Activated naive CD4-positive, alpha-beta T cell treated with anti-CD3 and anti-CD28 coated beads, Interleukin-2, amount 50 U/mL, for 24 hours (primary cell): ENCODE results near the gene LRRC37A.
A peak's percentile ranks its signal among the peaks of the same experiment; 100 is the strongest.
"Not testable (repeated sequence)": the region's sequence is repeated elsewhere in the genome, so short reads cannot be mapped to it uniquely, and the experiment has no call there.

ENCODE experiments used
- H3K27ac Mint-ChIP-seq: one replicate; pipeline ENCODE4 v1.8.0; 2021; ENCODE audit warnings: mild to moderate bottlenecking, mixed read lengths
- H3K27me3 Mint-ChIP-seq: one replicate; pipeline ENCODE4 v1.8.0; 2021; ENCODE audit warnings: mixed read lengths
- H3K36me3 Mint-ChIP-seq: one replicate; pipeline ENCODE4 v1.8.0; 2021; ENCODE audit warnings: mixed read lengths
- H3K4me1 Mint-ChIP-seq: one replicate; pipeline ENCODE4 v1.8.0; 2021; ENCODE audit warnings: mixed read lengths
- H3K4me3 Mint-ChIP-seq: one replicate; pipeline ENCODE4 v1.8.0; 2021; ENCODE audit warnings: mild to moderate bottlenecking, mixed read lengths
- H3K9me3 Mint-ChIP-seq: one replicate; pipeline ENCODE4 v1.8.0; 2021; ENCODE audit warnings: mixed read lengths

The LRRC37A gene

GRCh38 chr17:46294831-46295230 is at the start of gene LRRC37A:
TSS of gene LRRC37A (plus strand) at chr17:46295131. CDS start at chr17:46295134, 3 bp downstream.
- not testable (repeated sequence) for H3K4me3 Mint-ChIP-seq, H3K4me1 Mint-ChIP-seq, H3K27me3 Mint-ChIP-seq, H3K27ac Mint-ChIP-seq, H3K36me3 Mint-ChIP-seq, H3K9me3 Mint-ChIP-seq

DNA sequence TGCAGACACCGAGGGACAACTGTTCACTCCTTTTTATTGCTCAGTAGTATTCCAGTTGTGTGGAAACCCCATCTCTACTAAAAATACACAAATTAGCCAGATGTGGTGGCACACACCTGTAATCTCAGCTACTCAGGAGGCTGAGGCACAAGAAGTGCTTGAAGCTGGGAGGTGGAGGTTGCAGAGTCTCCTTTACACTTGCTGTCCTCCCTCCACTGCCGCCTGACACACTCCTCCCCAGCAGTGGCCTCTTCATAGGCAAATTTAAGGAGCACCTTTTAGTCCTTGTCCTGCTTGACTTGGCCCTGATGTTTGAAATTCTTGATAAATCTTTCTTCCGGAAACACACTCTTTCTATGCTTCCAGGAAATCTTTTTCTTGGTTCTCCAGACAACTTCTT is 45.8 kb upstream of the LRRC37A start:
- not testable (repeated sequence) for H3K27me3 Mint-ChIP-seq, H3K36me3 Mint-ChIP-seq

DNA sequence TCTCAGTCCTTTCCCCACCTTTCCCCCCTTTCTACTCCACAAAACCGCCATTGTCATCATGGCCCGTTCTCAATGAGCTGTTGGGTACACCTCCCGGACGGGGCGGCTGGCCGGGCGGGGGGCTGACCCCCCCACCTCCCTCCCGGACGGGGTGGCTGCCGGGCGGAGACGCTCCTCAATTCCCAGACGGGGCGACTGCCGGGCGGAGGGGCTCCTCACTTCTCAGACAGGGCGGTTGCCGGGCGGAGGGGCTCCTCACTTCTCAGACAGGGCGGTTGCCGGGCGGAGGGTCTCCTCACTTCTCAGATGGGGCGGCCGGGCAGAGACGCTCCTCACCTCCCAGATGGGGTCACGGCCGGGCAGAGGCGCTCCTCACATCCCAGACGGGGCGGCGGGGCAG is 42.1 kb upstream of the LRRC37A start:
- H3K4me3 Mint-ChIP-seq, H3K9me3 Mint-ChIP-seq, H3K36me3 Mint-ChIP-seq, H3K27ac Mint-ChIP-seq, H3K4me1 Mint-ChIP-seq, H3K27me3 Mint-ChIP-seq: not testable (repeated sequence)

More for the DNA sequence above, 45.8 kb upstream of the LRRC37A start:
- not testable (repeated sequence) for H3K4me3 Mint-ChIP-seq, H3K4me1 Mint-ChIP-seq, H3K9me3 Mint-ChIP-seq, H3K27ac Mint-ChIP-seq

GRCh38 chr17:46253722-46254121 is 41.2 kb upstream of the LRRC37A start:
- H3K4me1 Mint-ChIP-seq, H3K27me3 Mint-ChIP-seq, H3K27ac Mint-ChIP-seq, H3K4me3 Mint-ChIP-seq, H3K36me3 Mint-ChIP-seq, H3K9me3 Mint-ChIP-seq: not testable (repeated sequence)

DNA sequence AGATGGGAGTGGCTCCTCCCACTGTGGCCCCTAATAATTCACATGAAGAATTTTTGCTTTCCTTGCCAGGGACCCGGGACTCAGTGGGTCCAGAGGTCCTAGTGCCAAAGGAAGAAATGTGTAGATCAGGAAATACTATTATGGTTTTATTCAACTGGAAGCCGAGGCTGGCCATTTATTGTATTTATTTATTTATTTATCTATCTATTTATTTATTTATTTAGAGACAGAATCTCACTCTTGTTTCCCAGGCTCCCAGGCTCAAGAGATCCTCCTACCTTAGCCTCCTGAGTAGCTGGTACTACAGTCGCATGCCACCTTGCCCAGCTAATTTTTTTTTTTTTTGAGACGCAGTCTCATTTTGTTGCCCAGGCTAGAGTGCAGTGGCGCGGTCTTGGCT is 40.7 kb upstream of the LRRC37A start:
- not testable (repeated sequence) for H3K4me1 Mint-ChIP-seq, H3K36me3 Mint-ChIP-seq, H3K27me3 Mint-ChIP-seq, H3K27ac Mint-ChIP-seq, H3K9me3 Mint-ChIP-seq, H3K4me3 Mint-ChIP-seq

DNA sequence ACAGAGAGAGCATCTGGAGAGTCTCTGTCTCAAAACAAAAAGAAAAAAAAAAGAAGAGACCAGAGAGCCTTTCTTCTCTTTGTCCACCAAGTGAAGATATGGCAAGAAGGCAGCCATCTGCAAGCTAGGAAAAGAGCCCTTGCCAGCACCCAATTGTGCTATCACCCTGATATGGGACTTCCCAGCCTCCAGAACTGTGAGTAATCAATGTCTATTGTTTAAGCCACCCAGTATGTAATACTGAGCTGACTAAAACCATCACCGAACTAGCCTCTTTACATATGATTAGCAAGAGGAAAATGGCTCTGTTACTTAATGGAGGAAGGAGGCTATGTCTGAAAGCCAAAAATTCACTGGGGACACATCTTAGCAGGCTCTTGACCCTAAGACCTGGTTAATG is 38.6 kb upstream of the LRRC37A start:
- not testable (repeated sequence) for H3K4me3 Mint-ChIP-seq, H3K27me3 Mint-ChIP-seq, H3K4me1 Mint-ChIP-seq, H3K9me3 Mint-ChIP-seq, H3K27ac Mint-ChIP-seq, H3K36me3 Mint-ChIP-seq

- Mint-ChIP-seq H3K27ac (peak overlapping the region; percentile 30), H3K4me1 (peaks cover 20% of the 10 kb centered on the region), H3K4me3 (peak overlapping the region; percentile 85)
- not testable (repeated sequence) for H3K27me3 Mint-ChIP-seq, H3K9me3 Mint-ChIP-seq, H3K36me3 Mint-ChIP-seq
Measured at GRCh38 chr17:46259845-46260661, 34.9 kb upstream of the LRRC37A start.

- no peak overlapping the region for H3K27ac Mint-ChIP-seq
- H3K4me1 Mint-ChIP-seq = peaks cover 36% of the 10 kb centered on the region
- H3K4me3 Mint-ChIP-seq = no peak overlapping the region
- H3K36me3 Mint-ChIP-seq = no peaks in the 10 kb centered on the region
- no peaks in the 10 kb centered on the region for H3K27me3 Mint-ChIP-seq
- H3K9me3 Mint-ChIP-seq = no peaks in the 10 kb centered on the region
Measured at GRCh38 chr17:46262271-46262670, 32.7 kb upstream of the LRRC37A start.

GRCh38 chr17:46264456-46265198 is 30.3 kb upstream of the LRRC37A start:
- H3K36me3 Mint-ChIP-seq = no peaks in the 10 kb centered on the region
- peaks cover 46% of the 10 kb centered on the region for H3K4me1 Mint-ChIP-seq
- peak overlapping the region; percentile 92 for H3K4me3 Mint-ChIP-seq
- no peaks in the 10 kb centered on the region for H3K27me3 Mint-ChIP-seq
- H3K27ac Mint-ChIP-seq = peak overlapping the region; percentile 66
- no peaks in the 10 kb centered on the region for H3K9me3 Mint-ChIP-seq

DNA sequence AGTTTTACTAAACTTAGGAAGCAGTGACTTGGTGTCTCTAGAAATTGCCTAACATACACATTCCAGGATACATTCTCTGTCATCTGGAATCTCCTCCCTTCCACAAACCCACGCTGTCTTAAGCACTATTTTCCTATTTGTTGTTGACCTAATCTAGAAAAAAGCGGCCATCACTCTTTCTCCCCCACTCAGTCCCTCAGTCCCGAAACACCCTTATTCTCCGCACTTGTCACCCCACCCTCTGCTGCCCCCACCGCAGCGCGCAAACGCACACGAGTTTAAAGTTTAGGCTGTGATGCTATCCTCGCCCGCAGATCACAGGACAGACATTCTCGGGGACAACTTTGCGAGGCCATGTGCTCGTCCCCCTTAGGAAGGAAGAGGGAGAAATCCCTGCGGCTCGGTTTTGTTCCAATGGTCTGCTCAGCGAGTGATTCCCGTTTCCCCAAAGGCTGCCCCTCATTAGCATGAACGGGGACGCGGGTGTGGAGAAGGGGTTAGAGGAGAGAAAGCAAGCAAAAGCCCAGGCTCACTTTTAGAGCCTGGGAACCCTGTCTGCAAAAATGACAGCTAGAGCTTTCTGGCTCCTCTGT is 28.8 kb upstream of the LRRC37A start:
- not testable (repeated sequence) for H3K36me3 Mint-ChIP-seq, H3K9me3 Mint-ChIP-seq, H3K27me3 Mint-ChIP-seq
- Mint-ChIP-seq H3K4me1 (peaks cover 38% of the 10 kb centered on the region), H3K27ac (peak overlapping the region; percentile 93), H3K4me3 (peak overlapping the region; percentile 92)

DNA sequence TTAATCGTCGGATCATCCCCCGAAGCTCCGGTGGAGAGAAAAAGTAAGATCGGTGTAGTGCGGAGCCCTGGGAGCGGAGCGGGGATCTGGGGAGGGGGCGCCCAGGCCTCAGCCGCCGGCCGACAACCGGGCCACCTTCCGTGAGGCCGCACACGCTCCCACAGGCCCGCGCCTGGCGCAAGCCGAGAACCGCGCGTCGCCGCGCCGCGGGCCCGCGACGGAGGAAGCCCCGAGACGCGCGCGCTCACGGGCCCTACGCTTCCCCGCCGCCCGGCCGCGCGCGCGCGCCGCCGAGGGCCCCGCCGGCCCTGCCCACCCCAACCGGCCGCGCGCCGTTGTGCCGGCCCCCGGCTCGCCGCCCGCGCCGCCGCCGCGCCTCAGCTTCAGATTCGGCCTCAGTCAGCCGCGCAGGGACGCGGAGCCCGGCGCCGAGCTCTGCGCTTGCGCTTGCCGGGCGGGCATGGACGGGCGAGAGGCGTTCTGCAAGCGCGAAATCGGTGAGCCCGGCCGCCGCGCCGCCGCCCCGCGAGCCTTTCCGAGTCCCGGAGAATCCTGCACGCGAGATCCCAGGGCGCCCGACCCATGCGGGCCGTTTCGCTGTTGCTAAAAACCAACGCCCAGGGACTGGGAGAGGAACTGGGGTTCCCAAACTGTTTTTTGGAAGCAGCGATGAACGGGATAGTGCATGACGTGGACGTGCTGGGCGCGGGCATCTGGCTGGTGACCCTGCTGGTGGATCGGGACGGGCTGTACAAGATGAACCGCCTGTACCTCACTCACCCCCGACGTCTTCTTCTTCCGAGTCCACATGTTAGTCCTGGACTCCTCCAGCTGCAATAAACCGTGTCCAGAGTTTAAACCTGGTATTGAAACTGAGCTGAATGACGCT is 28.0 kb upstream of the LRRC37A start:
- H3K4me3 Mint-ChIP-seq = peak overlapping the region; percentile 93
- no peaks in the 10 kb centered on the region for H3K27me3 Mint-ChIP-seq
- peak overlapping the region; percentile 93 for H3K27ac Mint-ChIP-seq
- no peaks in the 10 kb centered on the region for H3K9me3 Mint-ChIP-seq
- H3K36me3 Mint-ChIP-seq = no peaks in the 10 kb centered on the region
- peaks cover 38% of the 10 kb centered on the region for H3K4me1 Mint-ChIP-seq

GRCh38 chr17:46270032-46270431 is 24.9 kb upstream of the LRRC37A start:
- peaks cover 26% of the 10 kb centered on the region for H3K4me1 Mint-ChIP-seq
- no peak overlapping the region for H3K4me3 Mint-ChIP-seq
- no peaks in the 10 kb centered on the region for H3K27me3 Mint-ChIP-seq
- no peaks in the 10 kb centered on the region for H3K36me3 Mint-ChIP-seq
- no peaks in the 10 kb centered on the region for H3K9me3 Mint-ChIP-seq
- H3K27ac Mint-ChIP-seq = no peak overlapping the region

DNA sequence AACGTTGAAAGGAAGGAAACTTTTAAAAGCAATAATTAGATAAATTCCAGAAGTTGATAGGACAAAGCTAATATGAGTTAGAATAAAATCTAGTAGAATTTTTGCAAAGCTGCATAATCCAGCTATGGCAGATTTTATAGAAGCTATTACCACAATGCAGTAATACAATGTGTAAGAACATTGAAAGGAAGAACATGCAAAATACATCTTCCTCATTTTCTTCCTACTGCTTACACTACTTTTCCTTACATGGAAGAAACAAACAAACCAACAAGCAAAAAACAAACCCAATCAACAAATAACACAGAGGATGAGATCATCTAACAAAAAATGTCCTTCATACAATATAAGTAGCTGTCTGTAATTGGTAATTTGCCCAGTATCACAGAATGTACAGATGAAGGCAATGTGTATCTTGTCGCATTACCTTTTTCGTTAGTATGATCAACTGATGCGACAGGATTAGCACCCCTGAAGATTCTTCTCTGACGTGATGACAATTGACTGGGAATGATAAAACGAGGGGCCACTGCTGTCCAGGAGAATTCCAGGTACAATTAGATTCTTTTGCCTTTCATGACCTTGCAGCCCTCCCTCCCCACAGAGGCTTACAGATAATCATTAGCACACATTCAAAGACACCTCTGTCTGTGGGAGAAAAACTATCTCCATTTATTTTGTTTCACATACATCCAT is 21.2 kb upstream of the LRRC37A start:
- Mint-ChIP-seq H3K4me3 (no peak overlapping the region), H3K9me3 (no peaks in the 10 kb centered on the region), H3K4me1 (no peaks in the 10 kb centered on the region), H3K36me3 (no peaks in the 10 kb centered on the region), H3K27ac (no peak overlapping the region), H3K27me3 (no peaks in the 10 kb centered on the region)

- Mint-ChIP-seq H3K4me1 (no peaks in the 10 kb centered on the region), H3K4me3 (no peak overlapping the region), H3K9me3 (no peaks in the 10 kb centered on the region), H3K27me3 (no peaks in the 10 kb centered on the region), H3K27ac (no peak overlapping the region), H3K36me3 (no peaks in the 10 kb centered on the region)
Measured at GRCh38 chr17:46274238-46274637, 20.7 kb upstream of the LRRC37A start.
